Thoracic aorta (tissue), 2 donors: Measurements from ENCODE around the gene RPAP2. TPM values are rescaled to one million over a fixed set of nuclear protein-coding genes. Genes with fewer than 3 reads are reported as not detected.
"Not testable (repeated sequence)": the region's sequence is repeated elsewhere in the genome, so short reads cannot be mapped to it uniquely, and the experiment has no call there.

Experiments
- ATAC-seq: fragments of 150-250 bp; one replicate; pipeline ENCODE4 v1.8.0; 2017; ENCODE audit warnings: low read depth; ENCODE audit not compliant: insufficient number of reproducible peaks, low FRiP score
- DNase-seq: peaks from one replicate; pipeline ENCODE4 v3.0.0-alpha.2; 2020; ENCODE audit warnings: low spot score
- H3K27ac ChIP-seq, 2 donors: fragments of 200-600 bp; sonication (generic); 1 replicate in 1 of 2; 2 replicates in 1 of 2; pipeline ENCODE4 v1.5.1; 2016; ENCODE audit warnings: mild to moderate bottlenecking in 2 of 2, moderate library complexity in 2 of 2
- H3K27me3 ChIP-seq: fragments of 200-600 bp; sonication (generic); replicated peaks from 2 replicates; pipeline ENCODE4 v1.6.0; 2016; ENCODE audit warnings: mild to moderate bottlenecking; ENCODE audit not compliant: insufficient read depth
- H3K36me3 ChIP-seq: fragments of 200-600 bp; sonication (generic); one replicate; pipeline ENCODE4 v1.5.1; 2016
- H3K4me1 ChIP-seq, 2 donors: fragments of 200-600 bp; sonication (generic); 1 replicate in 1 of 2; 2 replicates in 1 of 2; pipeline versions ENCODE4 v1.5.1 to v1.6.0; 2016; ENCODE audit warnings: low read depth in 2 of 2, mild to moderate bottlenecking in 1 of 2; ENCODE audit not compliant: control insufficient read depth in 1 of 2
- H3K4me3 ChIP-seq: fragments of 200-600 bp; sonication (generic); 2 replicates; pipeline ENCODE4 v1.5.1; 2016; ENCODE audit warnings: mild to moderate bottlenecking
- H3K9me3 ChIP-seq: fragments of 200-600 bp; sonication (generic); 2 replicates; pipeline ENCODE4 v1.5.1; 2016
- CTCF ChIP-seq: fragments of 200-600 bp; sonication (generic); IDR thresholded peaks from one replicate; pipeline ENCODE4 v1.5.1; 2019; ENCODE audit warnings: antibody characterized with exemption
- total RNA-seq, 2 donors: library from RNA; depleted of rRNA; stranded (reverse); fragments of >200 nt; gene quantifications; one replicate each; pipeline versions ENCODE4 v1.1.0 to v1.2.3, GENCODE V29; 2016

RPAP2 gene
- total RNA-seq, 2 donors from 2014 or later, result 7.0 to 11.2 TPM

DNA sequence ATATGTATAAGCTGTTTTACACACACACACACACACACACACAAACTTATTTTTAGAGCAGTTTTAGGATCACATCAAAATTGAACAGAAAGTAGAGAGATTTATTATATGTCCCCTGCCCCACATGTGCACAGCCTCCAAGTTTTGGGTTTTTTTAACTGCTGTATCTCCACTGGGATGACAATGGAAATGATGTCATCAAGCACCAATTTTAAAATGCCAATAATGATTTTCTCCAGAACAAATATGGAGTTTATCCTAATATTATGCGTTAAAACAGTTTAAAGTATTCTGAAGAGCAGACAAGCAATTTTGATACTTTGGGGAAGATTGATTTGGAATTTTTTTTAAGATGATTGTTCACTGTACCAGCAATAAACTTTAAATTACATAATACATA is 131.2 kb downstream of the RPAP2 start:
- ATAC-seq, result no peak
- Histone ChIP-seq H3K27me3 (no peaks in the 10 kb centered on the region), H3K4me3 (no peak overlapping the region), H3K27ac (no peak overlapping the region), H3K9me3 (no peaks in the 10 kb centered on the region), H3K36me3 (no peaks in the 10 kb centered on the region), H3K4me1 (no peaks in the 10 kb centered on the region)
- no peak for DNase-seq
- no peak for TF ChIP-seq CTCF

DNA sequence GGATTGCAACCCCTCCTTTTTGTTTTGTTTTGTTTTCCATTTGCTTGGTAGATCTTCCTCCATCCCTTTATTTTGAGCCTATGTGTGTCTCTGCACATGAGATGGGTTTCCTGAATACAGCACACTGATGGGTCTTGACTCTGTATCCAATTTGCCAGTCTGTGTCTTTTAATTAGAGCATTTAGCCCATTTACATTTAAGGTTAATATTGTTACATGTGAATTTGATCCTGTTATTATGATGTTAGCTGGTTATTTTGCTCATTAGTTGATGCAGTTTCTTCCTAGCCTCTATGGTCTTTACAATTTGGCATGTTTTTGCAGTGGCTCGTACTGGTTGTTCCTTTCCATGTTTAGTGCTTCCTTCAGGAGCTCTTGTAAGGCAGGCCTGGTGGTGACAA is 135.7 kb downstream of the RPAP2 start:
- H3K27ac ChIP-seq, ATAC-seq, H3K36me3 ChIP-seq, DNase-seq, H3K4me3 ChIP-seq, H3K4me1 ChIP-seq, H3K27me3 ChIP-seq, H3K9me3 ChIP-seq: not testable (repeated sequence)

GRCh38 chr1:92439291-92439690 is 140.4 kb downstream of the RPAP2 start:
- no peaks in the 10 kb centered on the region for H3K36me3 ChIP-seq
- H3K27ac ChIP-seq, result no peak overlapping the region
- TF ChIP-seq CTCF, result no peak
- ATAC-seq (no peak), DNase-seq (no peak)
- H3K27me3 ChIP-seq, result no peaks in the 10 kb centered on the region
- no peaks in the 10 kb centered on the region for H3K9me3 ChIP-seq
- no peaks in the 10 kb centered on the region for H3K4me1 ChIP-seq
- no peak overlapping the region for H3K4me3 ChIP-seq

DNA sequence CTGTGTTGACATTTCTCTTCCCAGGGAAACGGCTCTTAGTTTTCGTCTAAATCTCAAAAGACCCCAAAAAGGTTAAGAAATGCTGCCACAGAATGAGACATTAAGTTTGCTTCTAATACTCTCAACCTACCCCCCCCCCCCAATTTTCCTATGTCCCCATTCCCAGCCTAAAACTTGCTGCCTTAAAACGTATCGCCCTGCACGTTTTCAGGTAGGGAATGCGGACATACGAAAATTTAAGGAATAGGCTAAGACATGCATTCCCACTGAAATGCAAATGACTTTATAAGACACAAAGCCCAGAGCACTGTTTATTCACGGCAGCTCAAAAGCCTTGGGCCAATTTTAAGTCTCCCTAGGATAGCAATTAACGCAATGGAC is 142.4 kb downstream of the RPAP2 start:
- DNase-seq, result no peak
- no peak for ATAC-seq
- no peaks in the 10 kb centered on the region for H3K36me3 ChIP-seq
- no peaks in the 10 kb centered on the region for H3K4me1 ChIP-seq
- no peak for TF ChIP-seq CTCF
- H3K4me3 ChIP-seq, result no peak overlapping the region
- no peaks in the 10 kb centered on the region for H3K27me3 ChIP-seq
- H3K27ac ChIP-seq, result no peak overlapping the region
- H3K9me3 ChIP-seq, result no peaks in the 10 kb centered on the region

DNA sequence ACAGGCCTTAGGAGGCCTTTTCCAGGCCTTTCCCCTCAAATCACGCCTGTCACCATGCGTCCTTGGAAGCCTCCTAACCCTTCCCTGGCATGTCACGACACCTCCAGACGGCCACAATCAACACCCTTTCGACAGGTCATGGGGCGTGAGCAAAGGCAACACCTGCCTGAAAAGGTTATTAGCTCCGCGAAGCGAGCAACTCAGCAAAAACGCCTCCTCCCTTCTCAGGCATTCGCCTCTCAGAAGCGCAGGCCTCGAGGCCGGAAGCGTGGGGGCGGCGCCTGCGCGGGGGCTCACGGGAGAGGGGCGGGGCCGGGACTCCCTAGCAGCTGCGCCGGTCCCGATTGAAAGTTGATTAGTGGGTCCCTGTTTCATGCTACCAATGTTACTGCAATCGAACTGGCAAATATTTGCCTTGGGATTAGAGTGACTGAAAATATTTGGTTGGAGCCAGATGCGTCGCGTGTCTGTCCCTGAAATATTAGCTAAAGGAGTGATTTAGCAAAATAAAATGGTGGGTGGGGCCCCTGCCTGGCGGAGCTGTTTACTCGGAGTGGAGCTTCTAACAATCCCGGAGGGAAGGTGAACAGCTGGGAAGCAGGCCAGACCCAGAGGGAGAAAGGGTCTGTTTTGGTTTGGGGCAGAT is 143.0 kb downstream of the RPAP2 start:
- no peak for ATAC-seq
- H3K4me1 ChIP-seq, result no peaks in the 10 kb centered on the region
- no peak for TF ChIP-seq CTCF
- no peaks in the 10 kb centered on the region for H3K9me3 ChIP-seq
- H3K27ac ChIP-seq, result no peak overlapping the region
- H3K36me3 ChIP-seq, result no peaks in the 10 kb centered on the region
- DNase-seq, result no peak
- no peak overlapping the region for H3K4me3 ChIP-seq
- no peaks in the 10 kb centered on the region for H3K27me3 ChIP-seq

DNA sequence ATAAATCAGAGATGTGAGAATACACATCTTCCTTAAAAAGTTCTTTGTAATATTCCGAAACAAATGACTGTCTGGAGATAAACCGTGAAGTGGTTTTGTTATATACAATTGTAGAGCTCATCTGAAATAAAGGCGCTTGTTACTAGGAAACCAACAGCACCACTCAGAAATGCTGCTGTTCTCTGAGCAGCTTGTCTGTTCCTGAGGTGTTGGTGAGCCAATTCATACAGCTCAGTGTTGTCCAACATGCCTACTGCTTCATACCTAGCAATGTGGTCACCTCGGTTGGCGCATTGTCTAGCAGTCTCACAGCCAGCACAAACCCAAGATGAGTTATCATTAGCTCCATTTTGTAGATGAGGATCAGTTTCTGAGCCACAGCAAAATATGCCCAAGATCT is 143.5 kb downstream of the RPAP2 start:
- Histone ChIP-seq H3K27me3 (no peaks in the 10 kb centered on the region), H3K9me3 (no peaks in the 10 kb centered on the region), H3K36me3 (no peaks in the 10 kb centered on the region), H3K27ac (no peak overlapping the region), H3K4me1 (no peaks in the 10 kb centered on the region), H3K4me3 (no peak overlapping the region)
- ATAC-seq (no peak), DNase-seq (no peak)
- TF ChIP-seq CTCF, result no peak
